HG03439 (cell line): Measurements from ENCODE around the gene PRDM16.

Experiments used
- ATAC-seq: cut with Tn5 transposase; IDR thresholded peaks from one replicate; pipeline ENCODE4 v1.9.1; 2021; ENCODE audit warnings: mild to moderate bottlenecking, moderate library complexity; ENCODE audit not compliant: unreplicated experiment

PRDM16 gene

GRCh38 chr1:3176028-3176427 lies 107.0 kb downstream of the PRDM16 start:
- ATAC-seq = no peak

- ATAC-seq = no peak
Measured at GRCh38 chr1:3176820-3177219, 107.8 kb downstream of the PRDM16 start.

- no peak for ATAC-seq
Measured at GRCh38 chr1:3178279-3178678, 109.3 kb downstream of the PRDM16 start.

- no peak for ATAC-seq
Measured at GRCh38 chr1:3179471-3179870, 110.5 kb downstream of the PRDM16 start.

- ATAC-seq = no peak
Measured at GRCh38 chr1:3180915-3181314, 111.9 kb downstream of the PRDM16 start.

- no peak for ATAC-seq
Measured at GRCh38 chr1:3181956-3182355, 113.0 kb downstream of the PRDM16 start.

GRCh38 chr1:3183411-3183810 lies 114.4 kb downstream of the PRDM16 start:
- ATAC-seq = no peak

GRCh38 chr1:3183813-3184212 lies 114.8 kb downstream of the PRDM16 start:
- ATAC-seq = no peak

- ATAC-seq = no peak
Measured at GRCh38 chr1:3184666-3185065, 115.7 kb downstream of the PRDM16 start.

GRCh38 chr1:3185896-3186525 lies 117.0 kb downstream of the PRDM16 start:
- no peak for ATAC-seq

GRCh38 chr1:3186526-3186921 lies 117.5 kb downstream of the PRDM16 start:
- no peak for ATAC-seq

- no peak for ATAC-seq
Measured at GRCh38 chr1:3187415-3188149, 118.6 kb downstream of the PRDM16 start.

GRCh38 chr1:3188150-3188971 lies 119.4 kb downstream of the PRDM16 start:
- no peak for ATAC-seq

GRCh38 chr1:3190256-3191041 lies 121.4 kb downstream of the PRDM16 start:
- ATAC-seq = no peak

- ATAC-seq = no peak
Measured at GRCh38 chr1:3192361-3192760, 123.4 kb downstream of the PRDM16 start.

- no peak for ATAC-seq
Measured at GRCh38 chr1:3192825-3193224, 123.8 kb downstream of the PRDM16 start.

- ATAC-seq = no peak
Measured at GRCh38 chr1:3193811-3194210, 124.8 kb downstream of the PRDM16 start.

- ATAC-seq = no peak
Measured at GRCh38 chr1:3194760-3195479, 125.9 kb downstream of the PRDM16 start.

GRCh38 chr1:3195480-3195815 lies 126.4 kb downstream of the PRDM16 start:
- no peak for ATAC-seq

- ATAC-seq = no peak
Measured at GRCh38 chr1:3195966-3196515, 127.0 kb downstream of the PRDM16 start.
